Neural cell (in vitro differentiated cells): ENCODE data around the gene FOCAD. TPM values are rescaled to one million over a fixed set of nuclear protein-coding genes. Genes with fewer than 3 reads are reported as not detected.

ENCODE experiments used
- H2AFZ ChIP-seq: fragments of 200-600, 300-800 bp; sonication (generic), shearing (Covaris generic); 2 replicates; pipeline ENCODE4 v1.6.0; 2014; ENCODE audit warnings: low read depth, mild to moderate bottlenecking, antibody characterized with exemption, low read length, moderate library complexity
- H3F3A ChIP-seq: fragments of 200-600 bp; shearing (Covaris generic); 2 replicates; pipeline ENCODE4 v1.6.1; 2016; ENCODE audit warnings: mild to moderate bottlenecking, moderate library complexity, mixed read lengths, antibody characterized with exemption, low read length; ENCODE audit not compliant: insufficient read depth, poor library complexity, severe bottlenecking
- H3K27ac ChIP-seq: fragments of 200-600, 300-800 bp; sonication (generic), shearing (Covaris generic); 2 replicates; pipeline ENCODE4 v1.5.1; 2014; ENCODE audit warnings: mild to moderate bottlenecking, low read length, moderate library complexity
- H3K27me3 ChIP-seq: fragments of 300-800, 200-600 bp; sonication (generic), shearing (Covaris generic); 2 replicates; pipeline ENCODE4 v1.6.0; 2014; ENCODE audit warnings: mild to moderate bottlenecking, low read depth, low read length, moderate library complexity; ENCODE audit not compliant: insufficient read depth
- H3K36me3 ChIP-seq: fragments of 300-800, 200-600 bp; sonication (generic), shearing (Covaris generic); 2 replicates; pipeline ENCODE4 v1.5.1; 2014; ENCODE audit warnings: mild to moderate bottlenecking, antibody characterized with exemption, low read length, moderate library complexity; ENCODE audit not compliant: insufficient read depth
- H3K4me2 ChIP-seq: fragments of 300-800, 200-600 bp; sonication (generic), shearing (Covaris generic); 2 replicates; pipeline ENCODE4 v1.6.0; 2014; ENCODE audit warnings: mild to moderate bottlenecking, low read length
- H3K4me3 ChIP-seq: fragments of 300-800, 200-600 bp; sonication (generic), shearing (Covaris generic); 2 replicates; pipeline ENCODE4 v1.5.1; 2014; ENCODE audit warnings: mild to moderate bottlenecking, low read length, moderate library complexity
- H3K79me2 ChIP-seq: fragments of 200-600 bp; shearing (Covaris generic); replicated peaks from 2 replicates; pipeline ENCODE4 v1.6.0; 2014; ENCODE audit warnings: mild to moderate bottlenecking, low read length, moderate library complexity; ENCODE audit not compliant: insufficient read depth
- H3K9ac ChIP-seq: fragments of 300-800, 200-600 bp; sonication (generic), shearing (Covaris generic); 2 replicates; pipeline ENCODE4 v1.6.1; 2016; ENCODE audit warnings: mild to moderate bottlenecking, low read length, mixed read lengths
- H3K9me2 ChIP-seq: fragments of 200-600 bp; shearing (Covaris generic); 2 replicates; pipeline ENCODE4 v1.6.1; 2016; ENCODE audit warnings: mild to moderate bottlenecking, low read length, mixed read lengths; ENCODE audit not compliant: insufficient read depth
- H3K9me3 ChIP-seq: fragments of 200-600, 300-800 bp; sonication (generic), shearing (Covaris generic); 2 replicates; pipeline ENCODE4 v1.6.1; 2016; ENCODE audit warnings: mild to moderate bottlenecking, mixed run types, low read length, moderate library complexity, mixed read lengths
- H4K20me1 ChIP-seq: fragments of 200-600 bp; shearing (Covaris generic); 2 replicates; pipeline ENCODE4 v1.6.1; 2016; ENCODE audit warnings: mild to moderate bottlenecking, mixed run types; ENCODE audit not compliant: insufficient read depth
- CTCF ChIP-seq: fragments of 450-650 bp; IDR thresholded peaks from 2 replicates; pipeline ENCODE4 v1.5.1; 2014; ENCODE audit warnings: antibody characterized with exemption, mild to moderate bottlenecking, moderate library complexity; ENCODE audit not compliant: poor library complexity, severe bottlenecking
- EP300 ChIP-seq: fragments of 450-650 bp; conservative IDR thresholded peaks from 2 replicates; pipeline ENCODE4 v1.6.1; 2014; ENCODE audit warnings: antibody characterized with exemption, mild to moderate bottlenecking, moderate library complexity; ENCODE audit not compliant: poor library complexity, severe bottlenecking
- EZH2 ChIP-seq: fragments of 200-600, 300-800 bp; shearing (Covaris generic), sonication (generic); IDR thresholded peaks from 2 replicates; pipeline ENCODE4 v1.6.1; 2014; ENCODE audit warnings: antibody characterized with exemption, low read length, borderline replicate concordance, mild to moderate bottlenecking; ENCODE audit not compliant: insufficient read depth, poor library complexity, severe bottlenecking
- MXI1 ChIP-seq: fragments of 450-650 bp; conservative IDR thresholded peaks from 2 replicates; pipeline ENCODE4 v1.6.1; 2014; ENCODE audit warnings: antibody characterized with exemption, mild to moderate bottlenecking; ENCODE audit not compliant: poor library complexity, severe bottlenecking
- POLR2AphosphoS5 ChIP-seq: IDR thresholded peaks from 2 replicates; pipeline ENCODE4 v1.6.1; 2012
- RAD21 ChIP-seq: fragments of 450-650 bp; conservative IDR thresholded peaks from 2 replicates; pipeline ENCODE4 v1.6.1; 2014; ENCODE audit warnings: antibody characterized with exemption, mild to moderate bottlenecking, moderate library complexity
- REST ChIP-seq: IDR thresholded peaks from 2 replicates; pipeline ENCODE4 v1.6.1; 2012; ENCODE audit warnings: borderline replicate concordance
- SMC3 ChIP-seq: fragments of 450-650 bp; conservative IDR thresholded peaks from 2 replicates; pipeline ENCODE4 v1.6.1; 2014; ENCODE audit warnings: antibody characterized with exemption, mild to moderate bottlenecking, moderate library complexity; ENCODE audit not compliant: poor library complexity
- TAF1 ChIP-seq: IDR thresholded peaks from 2 replicates; pipeline ENCODE4 v1.6.1; 2012; ENCODE audit warnings: low read depth
- polyA plus RNA-seq: library from polyadenylated mRNA; depleted of rRNA; stranded (reverse); fragments of >200 nt; gene quantifications from 2 replicates; pipeline ENCODE4 v1.2.3, GENCODE V29; 2014

Gene FOCAD
- polyA plus RNA-seq, 1 donor from 2014 or later: 23.5 TPM

- H3K36me3 ChIP-seq: no peaks in the 10 kb centered on the region
- no peaks in the 10 kb centered on the region for H4K20me1 ChIP-seq
- H3K4me2 ChIP-seq: no peak overlapping the region
- no peak overlapping the region for H3K4me3 ChIP-seq
- no peaks in the 10 kb centered on the region for H3K9me3 ChIP-seq
- no peaks in the 10 kb centered on the region for H3F3A ChIP-seq
- H3K27me3 ChIP-seq: no peaks in the 10 kb centered on the region
- TF ChIP-seq MXI1 (no peak), CTCF (no peak), TAF1 (no peak), EZH2 (no peak)
- no peak overlapping the region for H3K27ac ChIP-seq
- H2AFZ ChIP-seq: no peak overlapping the region
- H3K9ac ChIP-seq: no peak overlapping the region
- H3K79me2 ChIP-seq: no peaks in the 10 kb centered on the region
- H3K9me2 ChIP-seq: no peaks in the 10 kb centered on the region
These were observed 49.2 kb upstream of the FOCAD start for GRCh38 chr9:20634895-20635294.

- H3K4me2 ChIP-seq: no peak overlapping the region
- no peak overlapping the region for H3K27ac ChIP-seq
- no peak overlapping the region for H3K9ac ChIP-seq
- H3F3A ChIP-seq: no peaks in the 10 kb centered on the region
- H3K4me3 ChIP-seq: no peak overlapping the region
- no peaks in the 10 kb centered on the region for H3K9me2 ChIP-seq
- no peaks in the 10 kb centered on the region for H3K27me3 ChIP-seq
- no peaks in the 10 kb centered on the region for H3K79me2 ChIP-seq
- no peaks in the 10 kb centered on the region for H4K20me1 ChIP-seq
- no peaks in the 10 kb centered on the region for H3K9me3 ChIP-seq
- TF ChIP-seq TAF1: no peak
- no peak for TF ChIP-seq SMC3
- TF ChIP-seq RAD21: peak; percentile 12
- TF ChIP-seq REST: no peak
- no peak for TF ChIP-seq POLR2AphosphoS5
- no peak for TF ChIP-seq EZH2
- peak; percentile 17 for TF ChIP-seq EP300
- H3K36me3 ChIP-seq: no peaks in the 10 kb centered on the region
- H2AFZ ChIP-seq: no peak overlapping the region
These were observed 47.1 kb upstream of the FOCAD start for GRCh38 chr9:20636888-20637440.
